HepG2 (cell line): ENCODE data around the gene HS3ST4. TPM values are rescaled to one million over a fixed set of nuclear protein-coding genes. Genes with fewer than 3 reads are reported as not detected.

Source experiments
- DDIT3 ChIP-seq: sonication (generic); formaldehyde crosslinking; IDR thresholded peaks from 2 replicates; pipeline ENCODE4 v1.4.0; 2020; ENCODE audit warnings: mild to moderate bottlenecking, missing genetic modification reagents
- TOPORS ChIP-seq: sonication (generic); formaldehyde crosslinking; IDR thresholded peaks from 2 replicates; pipeline ENCODE4 v1.8.0; 2023; ENCODE audit warnings: mild to moderate bottlenecking, missing genetic modification reagents
- ZFP37 ChIP-seq: sonication (generic); formaldehyde crosslinking; IDR thresholded peaks from 2 replicates; pipeline ENCODE4 v1.4.0; 2020; ENCODE audit warnings: missing genetic modification reagents, borderline replicate concordance
- ZGPAT ChIP-seq: IDR thresholded peaks from 2 replicates; pipeline ENCODE4 v1.6.1; 2016; ENCODE audit warnings: mild to moderate bottlenecking
- ZNF205 ChIP-seq: IDR thresholded peaks from 2 replicates; pipeline ENCODE4 v1.6.1; 2018; ENCODE audit warnings: missing biosample characterization, missing genetic modification reagents
- ZNF44 ChIP-seq: sonication (generic); formaldehyde crosslinking; IDR thresholded peaks from 2 replicates; pipeline ENCODE4 v1.5.1; 2020; ENCODE audit warnings: mild to moderate bottlenecking, missing genetic modification reagents
- polyA plus RNA-seq, 8 experiments: library from polyadenylated mRNA; depleted of rRNA in 3 of 8; stranded (reverse) in 7 of 8; unstranded in 1 of 8; fragments of >200 nt; fragmentation: Illumina TruSeq in 4 of 8; extraction: Trizol in 4 of 8; gene quantifications; 2 replicates each; pipeline versions ENCODE4 v1.2.1 to v1.2.3, GENCODE V29; 2011 to 2016; ENCODE audit warnings: low read depth in 4 of 8, missing spikeins in 1 of 8, mixed read lengths in 1 of 8; ENCODE audit not compliant: insufficient read depth in 1 of 8
- total RNA-seq, 5 experiments: library from RNA; depleted of rRNA; stranded (reverse); fragments of >200 nt; fragmentation: Illumina TruSeq; extraction: Trizol; gene quantifications; 2 replicates each; pipeline ENCODE4 v1.2.3, GENCODE V29; 2016; ENCODE audit warnings: low read depth in 1 of 5
- TF ChIP-seq, protein P1 (sequence below): sonication (generic); formaldehyde crosslinking; IDR thresholded peaks from 2 replicates; pipeline ENCODE4 v1.4.0; 2020; ENCODE audit warnings: mild to moderate bottlenecking, low read depth, missing genetic modification reagents
- TF ChIP-seq, protein P2 (sequence below): sonication (generic); formaldehyde crosslinking; IDR thresholded peaks from 2 replicates; pipeline ENCODE4 v1.4.0; 2020; ENCODE audit warnings: mild to moderate bottlenecking, missing genetic modification reagents
- TF ChIP-seq, protein P3 (sequence below): sonication (generic); formaldehyde crosslinking; IDR thresholded peaks from 2 replicates; pipeline ENCODE4 v1.4.0; 2020; ENCODE audit warnings: missing genetic modification reagents, borderline replicate concordance

The HS3ST4 gene
- total and polyA plus RNA-seq, 2 of the 13 experiments (the other 11 are each of a cell fraction or from before 2014, with no cell fraction given) = not detected

DNA sequence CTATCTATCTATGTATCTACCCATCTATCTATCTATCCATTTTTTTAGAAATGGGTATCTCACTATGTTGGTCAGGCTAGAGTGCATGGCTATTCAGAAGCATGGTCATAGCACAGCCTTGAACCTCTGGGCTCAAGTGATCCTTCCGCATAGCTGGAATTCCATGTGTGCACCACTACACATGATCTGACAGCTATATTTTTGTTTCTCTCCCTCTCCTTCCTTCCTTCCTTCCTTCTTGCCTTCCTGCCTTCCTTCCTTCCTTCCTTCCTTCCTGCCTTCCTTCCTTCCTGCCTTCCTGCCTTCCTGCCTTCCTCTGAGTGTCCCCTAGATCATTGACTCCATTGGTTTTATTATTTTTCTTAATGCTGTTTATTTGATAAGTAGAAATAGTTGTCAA lies 108.1 kb downstream of the HS3ST4 start (continued):
- TF ChIP-seq ZGPAT (no peak), ZFP37 (CRISPR knock-in tag) (no peak), ZNF44 (CRISPR knock-in tag) (no peak), DDIT3 (no peak), TOPORS (CRISPR knock-in tag) (no peak), ZNF205 (no peak)
- TF ChIP-seq, protein P1, sequence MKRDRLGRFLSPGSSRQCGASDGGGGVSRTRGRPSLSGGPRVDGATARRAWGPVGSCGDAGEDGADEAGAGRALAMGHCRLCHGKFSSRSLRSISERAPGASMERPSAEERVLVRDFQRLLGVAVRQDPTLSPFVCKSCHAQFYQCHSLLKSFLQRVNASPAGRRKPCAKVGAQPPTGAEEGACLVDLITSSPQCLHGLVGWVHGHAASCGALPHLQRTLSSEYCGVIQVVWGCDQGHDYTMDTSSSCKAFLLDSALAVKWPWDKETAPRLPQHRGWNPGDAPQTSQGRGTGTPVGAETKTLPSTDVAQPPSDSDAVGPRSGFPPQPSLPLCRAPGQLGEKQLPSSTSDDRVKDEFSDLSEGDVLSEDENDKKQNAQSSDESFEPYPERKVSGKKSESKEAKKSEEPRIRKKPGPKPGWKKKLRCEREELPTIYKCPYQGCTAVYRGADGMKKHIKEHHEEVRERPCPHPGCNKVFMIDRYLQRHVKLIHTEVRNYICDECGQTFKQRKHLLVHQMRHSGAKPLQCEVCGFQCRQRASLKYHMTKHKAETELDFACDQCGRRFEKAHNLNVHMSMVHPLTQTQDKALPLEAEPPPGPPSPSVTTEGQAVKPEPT (CRISPR knock-in tag) = no peak
- TF ChIP-seq, protein P2, sequence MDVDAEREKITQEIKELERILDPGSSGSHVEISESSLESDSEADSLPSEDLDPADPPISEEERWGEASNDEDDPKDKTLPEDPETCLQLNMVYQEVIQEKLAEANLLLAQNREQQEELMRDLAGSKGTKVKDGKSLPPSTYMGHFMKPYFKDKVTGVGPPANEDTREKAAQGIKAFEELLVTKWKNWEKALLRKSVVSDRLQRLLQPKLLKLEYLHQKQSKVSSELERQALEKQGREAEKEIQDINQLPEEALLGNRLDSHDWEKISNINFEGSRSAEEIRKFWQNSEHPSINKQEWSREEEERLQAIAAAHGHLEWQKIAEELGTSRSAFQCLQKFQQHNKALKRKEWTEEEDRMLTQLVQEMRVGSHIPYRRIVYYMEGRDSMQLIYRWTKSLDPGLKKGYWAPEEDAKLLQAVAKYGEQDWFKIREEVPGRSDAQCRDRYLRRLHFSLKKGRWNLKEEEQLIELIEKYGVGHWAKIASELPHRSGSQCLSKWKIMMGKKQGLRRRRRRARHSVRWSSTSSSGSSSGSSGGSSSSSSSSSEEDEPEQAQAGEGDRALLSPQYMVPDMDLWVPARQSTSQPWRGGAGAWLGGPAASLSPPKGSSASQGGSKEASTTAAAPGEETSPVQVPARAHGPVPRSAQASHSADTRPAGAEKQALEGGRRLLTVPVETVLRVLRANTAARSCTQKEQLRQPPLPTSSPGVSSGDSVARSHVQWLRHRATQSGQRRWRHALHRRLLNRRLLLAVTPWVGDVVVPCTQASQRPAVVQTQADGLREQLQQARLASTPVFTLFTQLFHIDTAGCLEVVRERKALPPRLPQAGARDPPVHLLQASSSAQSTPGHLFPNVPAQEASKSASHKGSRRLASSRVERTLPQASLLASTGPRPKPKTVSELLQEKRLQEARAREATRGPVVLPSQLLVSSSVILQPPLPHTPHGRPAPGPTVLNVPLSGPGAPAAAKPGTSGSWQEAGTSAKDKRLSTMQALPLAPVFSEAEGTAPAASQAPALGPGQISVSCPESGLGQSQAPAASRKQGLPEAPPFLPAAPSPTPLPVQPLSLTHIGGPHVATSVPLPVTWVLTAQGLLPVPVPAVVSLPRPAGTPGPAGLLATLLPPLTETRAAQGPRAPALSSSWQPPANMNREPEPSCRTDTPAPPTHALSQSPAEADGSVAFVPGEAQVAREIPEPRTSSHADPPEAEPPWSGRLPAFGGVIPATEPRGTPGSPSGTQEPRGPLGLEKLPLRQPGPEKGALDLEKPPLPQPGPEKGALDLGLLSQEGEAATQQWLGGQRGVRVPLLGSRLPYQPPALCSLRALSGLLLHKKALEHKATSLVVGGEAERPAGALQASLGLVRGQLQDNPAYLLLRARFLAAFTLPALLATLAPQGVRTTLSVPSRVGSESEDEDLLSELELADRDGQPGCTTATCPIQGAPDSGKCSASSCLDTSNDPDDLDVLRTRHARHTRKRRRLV (CRISPR knock-in tag) = no peak
- TF ChIP-seq, protein P3, sequence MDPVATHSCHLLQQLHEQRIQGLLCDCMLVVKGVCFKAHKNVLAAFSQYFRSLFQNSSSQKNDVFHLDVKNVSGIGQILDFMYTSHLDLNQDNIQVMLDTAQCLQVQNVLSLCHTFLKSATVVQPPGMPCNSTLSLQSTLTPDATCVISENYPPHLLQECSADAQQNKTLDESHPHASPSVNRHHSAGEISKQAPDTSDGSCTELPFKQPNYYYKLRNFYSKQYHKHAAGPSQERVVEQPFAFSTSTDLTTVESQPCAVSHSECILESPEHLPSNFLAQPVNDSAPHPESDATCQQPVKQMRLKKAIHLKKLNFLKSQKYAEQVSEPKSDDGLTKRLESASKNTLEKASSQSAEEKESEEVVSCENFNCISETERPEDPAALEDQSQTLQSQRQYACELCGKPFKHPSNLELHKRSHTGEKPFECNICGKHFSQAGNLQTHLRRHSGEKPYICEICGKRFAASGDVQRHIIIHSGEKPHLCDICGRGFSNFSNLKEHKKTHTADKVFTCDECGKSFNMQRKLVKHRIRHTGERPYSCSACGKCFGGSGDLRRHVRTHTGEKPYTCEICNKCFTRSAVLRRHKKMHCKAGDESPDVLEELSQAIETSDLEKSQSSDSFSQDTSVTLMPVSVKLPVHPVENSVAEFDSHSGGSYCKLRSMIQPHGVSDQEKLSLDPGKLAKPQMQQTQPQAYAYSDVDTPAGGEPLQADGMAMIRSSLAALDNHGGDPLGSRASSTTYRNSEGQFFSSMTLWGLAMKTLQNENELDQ (CRISPR knock-in tag) = no peak
